GM10248 (cell line): ENCODE measurements around the gene PPOX.

Experiments used
- CTCF ChIA-PET: fragments of 300-600 bp; sonication (Branson Sonifier 250); formaldehyde crosslinking; extraction: SDS; loops from one replicate; lab custom pipeline; 2021; ENCODE audit warnings: antibody characterized with exemption; lab: Yijun Ruan, JAX
- POLR2A ChIA-PET: fragments of 350-650 bp; sonication (Branson Sonifier 250); formaldehyde crosslinking; extraction: SDS; loops from one replicate; lab custom pipeline; 2020; ENCODE audit warnings: antibody characterized with exemption; lab: Yijun Ruan, JAX
- DNase-seq: peaks from one replicate; pipeline ENCODE4 v3.0.0; 2012; ENCODE audit errors: extremely low spot score
- CTCF ChIP-seq: IDR thresholded peaks from 2 replicates; pipeline ENCODE4 v1.5.1; 2012; ENCODE audit warnings: mild to moderate bottlenecking, low read depth; ENCODE audit errors: extremely low read depth, missing control alignments, control extremely low read depth

PPOX gene

GRCh38 chr1:161171696-161172095 is 5.5 kb downstream of the PPOX start:
- no peak for TF ChIP-seq CTCF
- ChIA-PET CTCF (interaction anchor here (1.0 to 2.4 kb wide), 3 partner anchors 9 to 20 kb away, joined by 6 to 11 read pairs (median 6); no protein-coding TSS in a partner anchor), POLR2A (no interaction called here)
- DNase-seq = no peak

- ChIA-PET CTCF (interaction anchor here (1.9 kb wide), 1 partner anchor 20 kb away, joined by 11 read pairs; no protein-coding TSS in a partner anchor), POLR2A (no interaction called here)
- no peak for TF ChIP-seq CTCF
- no peak for DNase-seq
Observed at GRCh38 chr1:161172349-161172748, 6.1 kb downstream of the PPOX start.

GRCh38 chr1:161172776-161173376 is 6.7 kb downstream of the PPOX start:
- no peak for DNase-seq
- CTCF ChIA-PET = no interaction called here
- POLR2A ChIA-PET = no interaction called here
- TF ChIP-seq CTCF = no peak

- no peak for TF ChIP-seq CTCF
- no peak for DNase-seq
- ChIA-PET POLR2A (no interaction called here), CTCF (no interaction called here)
Observed at GRCh38 chr1:161173711-161174110, 7.5 kb downstream of the PPOX start.

GRCh38 chr1:161174911-161175310 is 8.7 kb downstream of the PPOX start:
- DNase-seq = no peak
- ChIA-PET CTCF (no interaction called here), POLR2A (no interaction called here)
- TF ChIP-seq CTCF = no peak

- POLR2A ChIA-PET = interaction anchor here (0.5 to 1.0 kb wide), 3 partner anchors 10 to 225 kb away, joined by 4 to 7 read pairs (median 4); partner anchors contain the start of gene PPOX
- no peak for TF ChIP-seq CTCF
- DNase-seq = no peak
- CTCF ChIA-PET = interaction anchor here (1.4 to 2.5 kb wide), 3 partner anchors 9 to 206 kb away, joined by 4 to 22 read pairs (median 7); partner anchors contain the start of gene PPOX
Observed at GRCh38 chr1:161175771-161176453, 9.7 kb downstream of the PPOX start.
